IMR-90 (cell line): ENCODE results near the gene TCFL5. TPM values are rescaled to one million over a fixed set of nuclear protein-coding genes. Genes with fewer than 3 reads are reported as not detected.

ENCODE experiments used
- ATAC-seq: fragments of 200-7000 bp; cut with Tn5 transposase; 2 replicates; pipeline ENCODE4 v1.9.1; 2020; ENCODE audit warnings: low read depth, mild to moderate bottlenecking, moderate library complexity
- BruUV-seq: library from RNA; stranded (reverse); fragments of 400-500 nt; replicated peaks from 2 replicates; lab custom pipeline; 2021; lab: Mats Ljungman, UMichigan
- CTCF ChIA-PET: fragments of 300-600 bp; formaldehyde crosslinking; extraction: SDS; loops from one replicate; lab custom pipeline; 2021; ENCODE audit warnings: antibody characterized with exemption; lab: Yijun Ruan, JAX
- POLR2A ChIA-PET: fragments of 300-600 bp; sonication (Branson Sonifier 250); formaldehyde crosslinking; loops from one replicate; lab custom pipeline; 2022; ENCODE audit warnings: antibody characterized with exemption; ENCODE audit not compliant: unreplicated experiment; lab: Charles Lee
- DNase-seq: peaks from one replicate; pipeline ENCODE4 v3.0.0; 2013
- H2AFZ ChIP-seq: replicated peaks from 2 replicates; pipeline ENCODE3; 2013; ENCODE audit warnings: low read length, mild to moderate bottlenecking; ENCODE audit not compliant: poor library complexity
- H2AK5ac ChIP-seq: 2 replicates; pipeline ENCODE4 v1.6.1; 2013; ENCODE audit warnings: low read depth, low read length, inconsistent platforms
- H2AK9ac ChIP-seq: replicated peaks from 2 replicates; pipeline ENCODE3; 2013; ENCODE audit warnings: mild to moderate bottlenecking, low read depth, low read length, moderate library complexity; ENCODE audit not compliant: poor library complexity
- H2BK120ac ChIP-seq: 2 replicates; pipeline ENCODE4 v1.6.1; 2013; ENCODE audit warnings: low read depth, low read length, inconsistent platforms
- H2BK15ac ChIP-seq: 3 replicates; pipeline ENCODE4 v1.6.1; 2013; ENCODE audit warnings: low read depth, low read length, inconsistent platforms
- H2BK20ac ChIP-seq: 2 replicates; pipeline ENCODE4 v1.6.1; 2013; ENCODE audit warnings: low read depth, mild to moderate bottlenecking, inconsistent platforms, low read length, moderate library complexity
- H2BK5ac ChIP-seq: 2 replicates; pipeline ENCODE4 v1.6.1; 2013; ENCODE audit warnings: mild to moderate bottlenecking, low read depth, low read length, inconsistent platforms; ENCODE audit not compliant: poor library complexity, severe bottlenecking
- H3K14ac ChIP-seq: replicated peaks from 2 replicates; pipeline ENCODE4 v1.6.1; 2013; ENCODE audit warnings: low read depth, low read length, inconsistent platforms
- H3K18ac ChIP-seq: 2 replicates; pipeline ENCODE4 v1.6.1; 2013; ENCODE audit warnings: low read depth, low read length, control low read depth
- H3K23ac ChIP-seq: 2 replicates; pipeline ENCODE4 v1.6.1; 2013; ENCODE audit warnings: low read depth, low read length, inconsistent platforms
- H3K27ac ChIP-seq: 2 replicates; pipeline ENCODE4 v1.5.1; 2013; ENCODE audit warnings: mild to moderate bottlenecking, control low read depth, low read length; ENCODE audit not compliant: insufficient read depth
- H3K27me3 ChIP-seq: 2 replicates; pipeline ENCODE4 v1.6.1; 2013; ENCODE audit warnings: low read length; ENCODE audit not compliant: control insufficient read depth, insufficient read depth
- H3K36me3 ChIP-seq: 2 replicates; pipeline ENCODE4 v1.6.1; 2013; ENCODE audit warnings: low read length, mixed read lengths; ENCODE audit not compliant: control insufficient read depth, insufficient read depth
- H3K4ac ChIP-seq: 2 replicates; pipeline ENCODE4 v1.6.1; 2013; ENCODE audit warnings: low read depth, low read length, inconsistent platforms
- H3K4me1 ChIP-seq: 2 replicates; pipeline ENCODE4 v1.6.1; 2013; ENCODE audit warnings: low read length, mixed read lengths; ENCODE audit not compliant: control insufficient read depth, insufficient read depth
- H3K4me2 ChIP-seq: 2 replicates; pipeline ENCODE4 v1.6.1; 2013; ENCODE audit warnings: low read depth, mild to moderate bottlenecking, control low read depth, low read length, moderate library complexity
- H3K4me3 ChIP-seq: 2 replicates; pipeline ENCODE4 v1.5.1; 2013; ENCODE audit warnings: low read depth, mild to moderate bottlenecking, control low read depth, low read length, moderate library complexity; ENCODE audit not compliant: insufficient read depth
- H3K56ac ChIP-seq: 2 replicates; pipeline ENCODE4 v1.6.1; 2013; ENCODE audit warnings: low read length, inconsistent platforms; ENCODE audit not compliant: insufficient read depth; ENCODE audit errors: extremely low read depth
- H3K79me1 ChIP-seq, 2 experiments: 2 replicates each; pipeline ENCODE4 v1.6.1; 2013; ENCODE audit warnings: low read length in 2 of 2, inconsistent platforms in 1 of 2, low read depth in 1 of 2
- H3K9ac ChIP-seq: 2 replicates; pipeline ENCODE4 v1.6.1; 2013; ENCODE audit warnings: low read depth, low read length, control low read depth
- H3K9me1 ChIP-seq: 2 replicates; pipeline ENCODE4 v1.6.1; 2013; ENCODE audit warnings: low read length, inconsistent platforms; ENCODE audit not compliant: insufficient read depth
- H3K9me3 ChIP-seq: 2 replicates; pipeline ENCODE4 v1.6.1; 2013; ENCODE audit warnings: low read length; ENCODE audit not compliant: control insufficient read depth, insufficient read depth
- H4K20me1 ChIP-seq: 2 replicates; pipeline ENCODE4 v1.6.1; 2013; ENCODE audit warnings: low read length, inconsistent platforms; ENCODE audit not compliant: insufficient read depth
- H4K5ac ChIP-seq: 2 replicates; pipeline ENCODE4 v1.6.1; 2013; ENCODE audit warnings: mild to moderate bottlenecking, low read depth, low read length, control low read depth
- H4K8ac ChIP-seq, 2 experiments: 2 replicates each; pipeline ENCODE4 v1.6.1; 2013; ENCODE audit warnings: low read depth in 2 of 2, low read length in 2 of 2, control low read depth in 1 of 2, inconsistent platforms in 1 of 2
- H4K91ac ChIP-seq: 2 replicates; pipeline ENCODE4 v1.6.1; 2013; ENCODE audit warnings: low read depth, low read length, inconsistent platforms; ENCODE audit not compliant: insufficient read depth
- MAFK ChIP-seq: IDR thresholded peaks from 2 replicates; pipeline ENCODE4 v1.6.1; 2012; ENCODE audit warnings: low read depth, low read length, improper control_type of control experiment
- MXI1 ChIP-seq: IDR thresholded peaks from 2 replicates; pipeline ENCODE4 v1.6.1; 2012; ENCODE audit warnings: low read depth, mild to moderate bottlenecking, low read length, moderate library complexity, borderline replicate concordance
- WGBS, 2 experiments: methylation state at CpG; one replicate each; pipeline versions ENCODE4 v1.1.5 to v1.1.7; 2013; ENCODE audit warnings: missing lambda C conversion rate in 2 of 2; ENCODE audit not compliant: insufficient read length in 1 of 2; ENCODE audit errors: extremely low coverage in 2 of 2; 5-methylcytosine and 5-hydroxymethylcytosine counted together
- dilution Hi-C: fragments of 300-500 bp; cut with HindIII; formaldehyde crosslinking; loops from one replicate; pipeline ENCODE4 v1.14.3; 2018; ENCODE audit warnings: low sequenced_read_pairs; ENCODE audit not compliant: unreplicated experiment
- in situ Hi-C: fragments of 300-500 bp; cut with MboI; formaldehyde crosslinking; loops from 3 replicates; pipeline ENCODE4 v1.14.3; 2019; ENCODE audit warnings: low sequenced_read_pairs, inconsistent platforms, mixed read lengths
- intact Hi-C: fragments of 100-400 bp; cut with micrococcal nuclease; formaldehyde crosslinking; loops from 2 replicates; pipeline ENCODE4 v1.10.0; 2022
- polyA plus RNA-seq, 3 experiments: library from polyadenylated mRNA; depleted of rRNA; stranded (reverse); fragments of >200 nt; gene quantifications; 2 replicates each; pipeline ENCODE4 v1.2.3, GENCODE V29; 2012; ENCODE audit warnings: low replicate concordance in 1 of 3
- total RNA-seq: library from RNA; depleted of rRNA; stranded (reverse); fragments of >200 nt; gene quantifications from 2 replicates; pipeline ENCODE4 v1.2.3, GENCODE V29; 2012

The TCFL5 gene
- total and polyA plus RNA-seq, 2 of the 4 experiments (the other 2 are of a cell fraction), result 6.0 to 8.2 TPM

GRCh38 chr20:62880147-62880934 lies 18.7 kb upstream of the TCFL5 start:
- Histone ChIP-seq H3K27ac (no peak overlapping the region), H4K20me1 (no peaks in the 10 kb centered on the region), H4K8ac (no peak overlapping the region), H3K27me3 (no peaks in the 10 kb centered on the region), H3K56ac (no peak overlapping the region), H2BK5ac (no peak overlapping the region), H4K91ac (no peak overlapping the region), H2BK15ac (no peak overlapping the region), H3K79me1 (no peaks in the 10 kb centered on the region), H2AFZ (no peak overlapping the region), H3K4me3 (no peak overlapping the region), H4K5ac (no peak overlapping the region), H2AK5ac (no peak overlapping the region), H2BK20ac (no peak overlapping the region), H3K9ac (no peak overlapping the region), H3K9me3 (no peaks in the 10 kb centered on the region), H3K4ac (no peak overlapping the region), H2AK9ac (no peak overlapping the region), H3K36me3 (peaks cover 14% of the 10 kb centered on the region), H3K14ac (no peak overlapping the region), H2BK120ac (no peak overlapping the region), H3K4me1 (peaks cover 7% of the 10 kb centered on the region; the same call in 1 of the 2 replicates), H3K4me2 (no peak overlapping the region), H3K9me1 (no peaks in the 10 kb centered on the region; the same call in 1 of the 2 replicates), H3K18ac (no peak overlapping the region), H3K23ac (no peak overlapping the region)
- intact Hi-C loops (no loop called here), in situ Hi-C loops (no loop called here), dilution Hi-C loops (no loop called here)
- 92% methylated on average over 9 of the region's 37 CpGs; no CpG with 5 or more reads in 1 of the 2 experiments for WGBS, 2 experiments
- POLR2A ChIA-PET, result no interaction called here
- DNase-seq, result no peak
- TF ChIP-seq MXI1 (no peak), MAFK (no peak)
- no peak for ATAC-seq
- CTCF ChIA-PET, result no interaction called here
- no TSS peak for BruUV-seq
